Measurements from ENCODE around the gene DENND6B.

DENND6B gene

GRCh38 chr22:50305393-50305922 is 21.4 kb downstream of the DENND6B start:
- H3K4me3 ChIP-seq (ENCODE audit: low read depth, low read length), result peak overlapping the region; percentile 93
- no peak for TF ChIP-seq CTCF (IDR thresholded peaks at IDR 0.05; ENCODE audit: borderline replicate concordance, insufficient read depth, low read depth, low read length)

DNA sequence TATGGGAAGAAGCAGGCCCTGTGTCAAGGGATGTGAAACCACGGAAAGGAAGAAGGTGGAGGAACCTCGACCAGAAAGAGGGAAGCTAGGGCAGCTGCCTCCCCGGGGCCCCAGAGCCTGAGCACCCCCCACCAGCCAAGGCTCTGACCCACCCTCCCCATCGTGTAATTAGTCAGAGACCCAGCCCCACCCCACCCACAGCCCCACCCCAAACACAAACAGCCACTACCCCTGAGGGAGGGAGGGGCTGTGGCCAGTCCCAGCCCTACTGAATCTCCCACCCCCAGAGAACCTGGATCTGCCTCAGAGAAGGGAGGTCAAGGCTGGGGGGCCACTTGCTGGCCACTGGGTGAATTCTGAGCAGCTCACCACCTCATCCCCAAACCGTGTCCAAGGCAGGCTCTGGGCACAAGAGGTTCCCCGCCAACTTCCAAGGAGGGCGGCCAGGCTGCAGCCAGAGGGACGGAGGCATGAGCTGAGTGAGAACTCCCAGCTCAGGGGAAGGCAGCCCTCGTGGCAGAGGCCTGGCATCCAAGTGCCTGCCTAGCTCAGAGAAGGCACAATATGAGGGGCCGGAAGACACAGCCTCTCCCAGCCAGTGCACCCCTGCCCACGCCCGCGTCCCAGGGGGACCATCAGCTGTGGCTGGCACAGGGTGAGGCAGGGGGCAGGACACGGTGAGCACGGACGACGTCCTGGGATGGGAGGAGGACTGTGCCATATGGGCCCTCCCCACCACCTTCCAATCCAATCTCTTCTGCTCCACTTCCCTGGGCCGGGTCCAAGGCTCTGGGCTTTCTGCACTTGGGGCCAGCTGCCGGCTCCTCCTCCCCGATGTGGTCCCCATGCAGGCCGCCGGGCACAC is 22.1 kb downstream of the DENND6B start:
- peak overlapping the region; percentile 93 for H3K4me3 ChIP-seq (ENCODE audit: low read depth, low read length)
- no peak for TF ChIP-seq CTCF (IDR thresholded peaks at IDR 0.05; ENCODE audit: borderline replicate concordance, insufficient read depth, low read depth, low read length)

DNA sequence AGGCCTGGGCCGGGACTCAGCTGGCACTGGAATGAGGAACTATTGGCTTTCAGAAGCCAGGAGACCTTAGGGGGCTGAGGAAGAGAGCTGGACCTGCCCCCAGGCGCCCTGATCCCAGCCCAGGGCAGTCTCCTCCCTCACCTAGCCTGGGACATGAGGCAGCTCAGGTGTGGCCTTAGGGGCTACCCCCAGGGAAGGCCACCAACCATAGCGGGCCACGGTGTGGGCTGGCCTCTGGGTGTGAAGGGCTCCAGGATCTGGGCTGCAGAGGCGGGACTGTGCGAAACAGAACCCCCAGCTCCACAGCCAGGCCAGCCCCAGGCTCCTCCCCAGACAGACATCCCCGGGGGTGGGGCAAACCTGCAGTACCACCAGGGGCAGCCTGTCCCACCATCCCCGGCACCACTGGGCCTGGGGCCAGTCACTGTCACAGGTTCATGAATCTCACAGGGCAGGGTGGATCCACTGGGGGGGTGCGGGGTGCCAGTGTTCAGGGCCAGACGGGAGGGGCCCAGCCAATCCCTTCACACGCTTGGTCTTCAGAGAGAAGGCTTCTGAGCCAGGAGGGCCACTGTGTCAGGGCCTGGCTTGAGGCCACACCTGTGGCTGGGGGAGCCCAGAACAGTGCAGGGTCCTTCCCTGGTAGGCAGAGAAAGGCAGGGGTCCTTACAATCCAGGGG is 22.8 kb downstream of the DENND6B start:
- 0 out of 2 replicates have a peak, but pooled peaks have one; percentile 24 for TF ChIP-seq CTCF (IDR thresholded peaks at IDR 0.05; ENCODE audit: borderline replicate concordance, insufficient read depth, low read depth, low read length)
- peak overlapping the region; percentile 6 for H3K4me3 ChIP-seq (ENCODE audit: low read depth, low read length)

DNA sequence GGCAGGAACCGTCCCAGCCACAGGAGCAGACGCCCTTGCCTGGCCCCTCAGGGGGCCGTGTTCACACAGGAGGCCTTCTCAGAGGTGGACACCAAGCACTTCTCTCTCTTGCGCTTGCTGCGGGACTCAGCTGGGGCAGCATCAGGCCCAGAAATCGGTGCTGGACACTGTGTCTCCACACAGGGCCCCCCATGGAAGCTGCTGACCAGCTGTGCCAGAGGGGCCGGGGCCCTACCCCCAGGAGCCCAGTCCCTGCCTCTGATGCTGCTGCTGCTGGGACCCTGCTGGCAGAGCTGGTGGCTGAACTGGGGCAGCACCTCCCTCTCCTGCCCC is 23.3 kb downstream of the DENND6B start:
- TF ChIP-seq CTCF (IDR thresholded peaks at IDR 0.05; ENCODE audit: borderline replicate concordance, insufficient read depth, low read depth, low read length), result no peak
- peak overlapping the region; percentile 6 for H3K4me3 ChIP-seq (ENCODE audit: low read depth, low read length)

DNA sequence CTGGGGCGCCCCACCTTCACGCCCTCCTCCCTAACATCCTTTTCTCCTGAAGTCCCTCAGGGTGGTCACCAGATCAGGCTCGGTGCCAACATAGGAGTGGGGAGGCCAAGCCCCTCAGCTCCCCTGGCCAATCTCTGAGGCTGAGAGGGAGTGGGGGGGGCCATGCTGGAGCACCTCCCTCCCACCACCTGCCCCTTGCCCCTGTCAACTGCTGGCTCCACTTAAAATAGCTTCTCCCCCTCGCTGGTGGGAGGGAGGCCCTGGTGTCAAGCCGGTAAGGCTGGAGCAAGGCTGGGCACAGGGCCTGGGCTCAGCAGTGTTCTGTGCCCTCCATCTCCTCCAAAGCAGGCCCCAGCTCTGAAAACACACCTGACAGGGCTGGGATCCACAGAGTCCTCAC is 24.2 kb downstream of the DENND6B start:
- no peak overlapping the region for H3K4me3 ChIP-seq (ENCODE audit: low read depth, low read length)
- TF ChIP-seq CTCF (IDR thresholded peaks at IDR 0.05; ENCODE audit: borderline replicate concordance, insufficient read depth, low read depth, low read length), result no peak

- no peak overlapping the region for H3K4me3 ChIP-seq (ENCODE audit: low read depth, low read length)
- no peak for TF ChIP-seq CTCF (IDR thresholded peaks at IDR 0.05; ENCODE audit: borderline replicate concordance, insufficient read depth, low read depth, low read length)
Observed at GRCh38 chr22:50302041-50302541, 24.7 kb downstream of the DENND6B start.
